ENCODE results near the gene HBP1. TPM values are rescaled to one million over a fixed set of nuclear protein-coding genes. Genes with fewer than 3 reads are reported as not detected.

The HBP1 gene
- total and polyA plus RNA-seq, 2 of the 8 experiments (the other 6 are each of a cell fraction or from before 2014, with no cell fraction given): 28.9 to 29.2 TPM

DNA sequence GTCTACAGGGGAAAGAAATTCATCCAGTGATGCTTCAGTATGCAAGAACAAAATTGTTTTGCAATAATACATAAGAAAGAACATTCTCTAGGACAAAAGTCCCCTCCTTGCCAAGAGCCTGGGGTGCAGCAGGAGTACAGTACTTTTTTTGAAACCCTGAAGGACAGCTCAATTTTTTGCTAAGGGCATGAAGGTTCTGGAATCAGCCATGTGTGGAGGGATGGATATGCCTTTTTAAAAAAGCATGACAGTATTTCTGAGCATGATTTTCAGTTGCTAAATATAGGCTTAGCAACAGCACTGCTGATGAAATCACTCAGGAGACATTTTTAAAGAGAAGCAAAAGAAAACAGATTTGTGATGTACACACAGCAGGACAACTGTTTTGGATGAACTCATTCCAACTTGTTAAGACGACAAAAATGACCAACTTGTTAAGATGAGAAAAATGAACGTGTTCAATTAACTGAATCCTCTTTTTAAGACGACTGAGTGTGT is 39.3 kb downstream of the HBP1 start:
- Histone ChIP-seq H3K27me3 (replicated peaks in 1 of 4; ENCODE audit: control insufficient read depth in 3 of 4, extremely low read depth in 1 of 4, insufficient read depth in 3 of 4, low read length in 3 of 4) (no peaks in the 10 kb centered on the region), H3K36me3 (ENCODE audit: control insufficient read depth in 2 of 4, insufficient read depth in 4 of 4, low read length in 3 of 4) (peaks cover 0 to 20% (median 2%) of the 10 kb centered on the region in 4 experiments; a peak in 5 of 8 replicates)
- TF ChIP-seq POU5F1 (IDR thresholded peaks at IDR 0.05; ENCODE audit: low read depth, low read length): no peak
- TF ChIP-seq TAF7 (optimal IDR thresholded peaks at IDR 0.05; ENCODE audit: borderline replicate concordance, low read depth, low read length): no peak
- TF ChIP-seq FOSL1 (IDR thresholded peaks at IDR 0.05; ENCODE audit: insufficient read depth, low read depth, low read length): no peak
- no peak for TF ChIP-seq CEBPB (IDR thresholded peaks at IDR 0.05; ENCODE audit: low read depth, low read length)
- TF ChIP-seq POLR2A (IDR thresholded peaks at IDR 0.05; ENCODE audit: control extremely low read depth in 1 of 2, low read depth in 2 of 2, low read length in 2 of 2): no peak
- TF ChIP-seq NANOG (IDR thresholded peaks at IDR 0.05; ENCODE audit: insufficient read depth, low read depth, low read length, poor library complexity, severe bottlenecking): no peak
- TF ChIP-seq, protein P1, sequence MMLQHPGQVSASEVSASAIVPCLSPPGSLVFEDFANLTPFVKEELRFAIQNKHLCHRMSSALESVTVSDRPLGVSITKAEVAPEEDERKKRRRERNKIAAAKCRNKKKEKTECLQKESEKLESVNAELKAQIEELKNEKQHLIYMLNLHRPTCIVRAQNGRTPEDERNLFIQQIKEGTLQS (IDR thresholded peaks at IDR 0.05; ENCODE audit: insufficient read depth, low read depth, low read length): no peak
- TF ChIP-seq YY1 (IDR thresholded peaks at IDR 0.05; ENCODE audit: low read depth, low read length): no peak
- TF ChIP-seq CHD2 (IDR thresholded peaks at IDR 0.05; ENCODE audit: low read length): no peak
- TF ChIP-seq SIRT6 (IDR thresholded peaks at IDR 0.05; ENCODE audit: low read length): no peak
- no peak for TF ChIP-seq SRF (IDR thresholded peaks at IDR 0.05; ENCODE audit: low read depth, low read length)
- TF ChIP-seq KDM1A (IDR thresholded peaks at IDR 0.05; ENCODE audit: borderline replicate concordance, low read length): no peak
- TF ChIP-seq, protein P2, sequence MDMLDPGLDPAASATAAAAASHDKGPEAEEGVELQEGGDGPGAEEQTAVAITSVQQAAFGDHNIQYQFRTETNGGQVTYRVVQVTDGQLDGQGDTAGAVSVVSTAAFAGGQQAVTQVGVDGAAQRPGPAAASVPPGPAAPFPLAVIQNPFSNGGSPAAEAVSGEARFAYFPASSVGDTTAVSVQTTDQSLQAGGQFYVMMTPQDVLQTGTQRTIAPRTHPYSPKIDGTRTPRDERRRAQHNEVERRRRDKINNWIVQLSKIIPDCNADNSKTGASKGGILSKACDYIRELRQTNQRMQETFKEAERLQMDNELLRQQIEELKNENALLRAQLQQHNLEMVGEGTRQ (IDR thresholded peaks at IDR 0.05; ENCODE audit: low read length): no peak

More for the DNA sequence above, 39.3 kb downstream of the HBP1 start:
- Histone ChIP-seq H3K56ac (replicated peaks; ENCODE audit: insufficient read length, low read depth, low read length) (no peak overlapping the region), H3K4ac (replicated peaks; ENCODE audit: insufficient read length, low read depth, low read length) (no peak overlapping the region), H3K14ac (ENCODE audit: insufficient read length) (no peak overlapping the region), H4K5ac (ENCODE audit: insufficient read length, low read depth, low read length) (no peak overlapping the region), H3K27ac (ENCODE audit: low read depth, low read length) (no peak overlapping the region), H2AK5ac (ENCODE audit: low read depth, low read length) (no peak overlapping the region), H3K4me1 (replicated peaks in 1 of 4; ENCODE audit: control insufficient read depth in 3 of 4, insufficient read depth in 4 of 4, low read length in 3 of 4) (no peaks in the 10 kb centered on the region), H4K91ac (replicated peaks; ENCODE audit: insufficient read length, low read length) (no peak overlapping the region), H3K79me2 (ENCODE audit: control insufficient read depth in 1 of 2, insufficient read depth in 2 of 2, low read length in 2 of 2) (no peaks in the 10 kb centered on the region), H3K9me3 (ENCODE audit: insufficient read depth in 2 of 2, low read depth in 1 of 2, low read length in 1 of 2) (no peaks in the 10 kb centered on the region), H2AFZ (ENCODE audit: low read length) (no peak overlapping the region), H2BK5ac (ENCODE audit: low read depth, low read length) (no peak overlapping the region), H3K4me2 (ENCODE audit: insufficient read depth in 1 of 2, low read depth in 2 of 2, low read length in 2 of 2) (no peak overlapping the region), H2BK15ac (ENCODE audit: low read length) (no peak overlapping the region), H3K79me1 (ENCODE audit: low read depth, low read length) (no peaks in the 10 kb centered on the region), H4K20me1 (replicated peaks in 1 of 2; ENCODE audit: control insufficient read depth in 1 of 2, insufficient read depth in 2 of 2, low read length in 2 of 2) (peaks cover 0 to 2% of the 10 kb centered on the region in 2 experiments), H3K18ac (ENCODE audit: extremely low read depth, low read length) (no peak overlapping the region), H4K8ac (ENCODE audit: extremely low read depth, insufficient read depth, low read length) (no peak overlapping the region), H2BK12ac (ENCODE audit: low read depth, low read length) (no peak overlapping the region), H3K4me3 (ENCODE audit: extremely low read depth in 1 of 4, insufficient read depth in 2 of 4, low read depth in 3 of 4, low read length in 4 of 4) (no peak overlapping the region), H2BK120ac (replicated peaks; ENCODE audit: low read depth, low read length) (no peak overlapping the region), H3K23ac (ENCODE audit: insufficient read length) (no peak overlapping the region), H2BK20ac (ENCODE audit: low read length) (no peak overlapping the region), H3K9ac (replicated peaks in 1 of 4; ENCODE audit: extremely low read depth in 1 of 4, low read depth in 3 of 4, low read length in 3 of 4) (no peak overlapping the region), H3K23me2 (ENCODE audit: low read depth, low read length) (no peaks in the 10 kb centered on the region)
- CTCF ChIA-PET (ENCODE audit: partially characterized antibody): interaction anchor here (0.6 to 1.6 kb wide), 5 partner anchors 13 to 78 kb away, joined by 3 to 4 read pairs (median 3); no protein-coding TSS in a partner anchor
- 85% methylated on average over 3 of the region's 3 CpGs; no CpG with 5 or more reads in 1 of the 2 experiments for WGBS, 2 experiments (ENCODE audit: extremely low coverage in 1 of 2, insufficient coverage in 1 of 2, insufficient read length in 1 of 2, insufficient replicate concordance in 2 of 2, low coverage in 1 of 2, low lambda C conversion rate in 2 of 2, missing lambda C conversion rate in 1 of 2)
- no peak for DNase-seq (ENCODE audit: low read depth in 1 of 2, low spot score in 2 of 2)
- POLR2A ChIA-PET (ENCODE audit: partially characterized antibody): no interaction called here
- FAIRE-seq: no peak

All from H1 (cell line).